K562 (cell line): ENCODE data around the gene POLR2L. TPM values are rescaled to one million over a fixed set of nuclear protein-coding genes. Genes with fewer than 3 reads are reported as not detected.

Experiments
- ATAC-seq: fragments of 200-7000 bp; cut with Tn5 transposase; 3 replicates; pipeline ENCODE4 v1.9.1; 2020; ENCODE audit warnings: moderate library complexity
- BruUV-seq: library from RNA; stranded (reverse); fragments of 400-500 nt; replicated peaks from 2 replicates; lab custom pipeline; 2021; lab: Mats Ljungman, UMichigan
- CTCF ChIA-PET: fragments of 300-600 bp; formaldehyde crosslinking; extraction: SDS; loops from one replicate; lab custom pipeline; 2021; ENCODE audit warnings: low intra/inter-chr PET ratio; lab: Yijun Ruan, JAX
- POLR2A ChIA-PET: fragments of 300-600, 350-650 bp; sonication (Branson Sonifier 250); formaldehyde crosslinking; extraction: SDS; loops from one replicate; lab custom pipeline; 2021; ENCODE audit warnings: antibody characterized with exemption, inconsistent platforms; lab: Yijun Ruan, JAX
- DNase-seq, 4 experiments: peaks; one replicate each; pipeline versions ENCODE4 v3.0.0 to v3.0.0-alpha.2; 2011 to 2018; ENCODE audit warnings: low spot score in 3 of 4, mixed read lengths in 3 of 4; ENCODE audit errors: extremely low read depth in 1 of 4
- FAIRE-seq: peaks from 2 replicates; lab custom pipeline; 2011; peaks lifted over from hg19 to GRCh38; lab: Jason Lieb, UNC
- H2AFZ ChIP-seq: 2 replicates; pipeline ENCODE4 v1.6.0; 2011; ENCODE audit warnings: low read depth, low read length, control low read depth, inconsistent platforms
- H3K27ac ChIP-seq: fragments of 200-600 bp; 3 replicates; pipeline ENCODE4 v1.8.0; 2011; ENCODE audit warnings: low read depth, mild to moderate bottlenecking, control low read depth, inconsistent platforms, low read length, moderate library complexity, mixed read lengths; ENCODE audit errors: extremely low read depth
- H3K27me3 ChIP-seq, 2 experiments: fragments of 300-600 bp in 1 of 2; 2 replicates in 1 of 2; 3 replicates in 1 of 2; pipeline versions ENCODE4 v1.6.0 to v1.8.0; 2011; ENCODE audit warnings: inconsistent platforms in 2 of 2, low read length in 2 of 2, mild to moderate bottlenecking in 1 of 2, mixed read lengths in 1 of 2, moderate library complexity in 1 of 2; ENCODE audit not compliant: control insufficient read depth in 2 of 2, insufficient read depth in 2 of 2
- H3K36me3 ChIP-seq: fragments of 300-600 bp; 3 replicates; pipeline ENCODE4 v1.8.0; 2011; ENCODE audit warnings: mild to moderate bottlenecking, low read length, inconsistent platforms; ENCODE audit not compliant: control insufficient read depth, insufficient read depth
- H3K4me1 ChIP-seq, 2 experiments: fragments of 200-600 bp in 1 of 2; replicated peaks in 1 of 2; 2 replicates in 1 of 2; 3 replicates in 1 of 2; pipeline versions ENCODE4 v1.5.1 to v1.8.0; 2011; ENCODE audit warnings: inconsistent platforms in 2 of 2, low read length in 2 of 2, mild to moderate bottlenecking in 1 of 2, mixed read lengths in 1 of 2, moderate library complexity in 1 of 2; ENCODE audit not compliant: control insufficient read depth in 2 of 2, insufficient read depth in 2 of 2
- H3K4me2 ChIP-seq: 2 replicates; pipeline ENCODE4 v1.6.1; 2011; ENCODE audit warnings: low read length, control low read depth, inconsistent platforms, mixed read lengths; ENCODE audit not compliant: insufficient read depth
- H3K4me3 ChIP-seq: fragments of 200-600 bp; sonication (generic), shearing (Covaris generic); 2 replicates; pipeline ENCODE4 v1.5.1; 2016; ENCODE audit warnings: control low read depth, inconsistent platforms
- H3K79me2 ChIP-seq: fragments of 200-600 bp; 3 replicates; pipeline ENCODE4 v1.8.0; 2011; ENCODE audit warnings: low read length, inconsistent platforms; ENCODE audit not compliant: control insufficient read depth, insufficient read depth
- H3K9ac ChIP-seq, 2 experiments: 2 replicates each; pipeline versions ENCODE4 v1.6.0 to v1.6.1; 2011; ENCODE audit warnings: low read depth in 2 of 2, low read length in 2 of 2, control low read depth in 1 of 2, inconsistent platforms in 1 of 2, mild to moderate bottlenecking in 1 of 2, mixed read lengths in 1 of 2; ENCODE audit not compliant: insufficient read depth in 1 of 2
- H3K9me1 ChIP-seq: one replicate; pipeline ENCODE4 v1.6.0; 2011; ENCODE audit warnings: inconsistent platforms, mild to moderate bottlenecking, low read length, moderate library complexity; ENCODE audit not compliant: control insufficient read depth, insufficient read depth
- H3K9me3 ChIP-seq: replicated peaks from 2 replicates; pipeline ENCODE4 v1.5.1; 2011; ENCODE audit warnings: low read depth, low read length, inconsistent platforms; ENCODE audit not compliant: control insufficient read depth, insufficient read depth
- H4K20me1 ChIP-seq: replicated peaks from 2 replicates; pipeline ENCODE4 v1.6.1; 2011; ENCODE audit warnings: low read length, inconsistent platforms, mixed read lengths; ENCODE audit not compliant: control insufficient read depth, insufficient read depth
- POLR2G ChIP-seq: fragments of 200-400 bp; formaldehyde crosslinking; IDR thresholded peaks from 2 replicates; pipeline ENCODE4 v1.6.1; 2017; ENCODE audit warnings: low read depth, mild to moderate bottlenecking, antibody characterized with exemption, low read length, moderate library complexity
- SP1 ChIP-seq: sonication (generic); formaldehyde crosslinking; IDR thresholded peaks from 2 replicates; pipeline ENCODE4 v1.8.1; 2022; ENCODE audit warnings: mild to moderate bottlenecking, missing genetic modification reagents
- SRSF1 ChIP-seq: fragments of 200-400 bp; formaldehyde crosslinking; IDR thresholded peaks from 2 replicates; pipeline ENCODE4 v1.6.1; 2017; ENCODE audit warnings: mild to moderate bottlenecking, low read depth, low read length, moderate library complexity
- ZNF133 ChIP-seq: fragments of 250-450 bp; sonication (Bioruptor Pico); IDR thresholded peaks from 2 replicates; pipeline ENCODE4 v1.4.0; 2020; ENCODE audit warnings: mild to moderate bottlenecking
- ZZZ3 ChIP-seq: fragments of 450-650 bp; IDR thresholded peaks from 2 replicates; pipeline ENCODE4 v1.6.1; 2016; ENCODE audit warnings: antibody characterized with exemption, mild to moderate bottlenecking, moderate library complexity
- WGBS: fragments of 100-300 bp; shearing (Covaris generic); methylation state at CpG from one replicate; pipeline ENCODE4 v1.1.6; 2016; ENCODE audit warnings: low coverage, mixed read lengths; ENCODE audit not compliant: insufficient coverage; ENCODE audit errors: missing lambda C conversion rate; 5-methylcytosine and 5-hydroxymethylcytosine counted together
- in situ Hi-C: fragments of 300-500 bp; cut with MboI; formaldehyde crosslinking; loops from 4 replicates; pipeline ENCODE4 v1.15.0; 2018; ENCODE audit warnings: inconsistent platforms, mixed read lengths
- intact Hi-C: fragments of 100-400 bp; cut with micrococcal nuclease; formaldehyde crosslinking; loops from 2 replicates; pipeline ENCODE4 v1.14.2; 2022
- polyA plus RNA-seq, 8 experiments: library from polyadenylated mRNA; depleted of rRNA in 4 of 8; stranded (reverse) in 5 of 8; unstranded in 3 of 8; fragments of >200 nt; fragmentation: Nextera tagmentation in 2 of 8; fragmentation: Illumina TruSeq in 1 of 8; extraction: Ambion mirVana in 2 of 8; extraction: Trizol in 1 of 8; gene quantifications; 2 replicates each; pipeline versions ENCODE4 v1.2.1 to v1.2.3, GENCODE V29; 2011 to 2014; ENCODE audit warnings: inconsistent platforms in 1 of 8, missing spikeins in 1 of 8
- total RNA-seq, 7 experiments: library from RNA; depleted of rRNA in 6 of 7; stranded (reverse); fragments of >200 nt in 6 of 7; fragmentation: Illumina TruSeq in 2 of 7; extraction: Trizol in 2 of 7; gene quantifications; 2 replicates each; pipeline versions ENCODE4 v1.2.1 to v1.2.3, GENCODE V29; 2011 to 2021; ENCODE audit warnings: low replicate concordance in 1 of 7
- TF ChIP-seq, protein P1 (sequence below): sonication (generic); formaldehyde crosslinking; IDR thresholded peaks from 2 replicates; pipeline ENCODE4 v1.8.0; 2023; ENCODE audit warnings: missing genetic modification reagents, mild to moderate bottlenecking, borderline replicate concordance

POLR2L gene
- total and polyA plus RNA-seq, 9 of the 15 experiments (the other 6 are each of a cell fraction or from before 2014, with no cell fraction given): 38.3 to 688 (median 108) TPM

DNA sequence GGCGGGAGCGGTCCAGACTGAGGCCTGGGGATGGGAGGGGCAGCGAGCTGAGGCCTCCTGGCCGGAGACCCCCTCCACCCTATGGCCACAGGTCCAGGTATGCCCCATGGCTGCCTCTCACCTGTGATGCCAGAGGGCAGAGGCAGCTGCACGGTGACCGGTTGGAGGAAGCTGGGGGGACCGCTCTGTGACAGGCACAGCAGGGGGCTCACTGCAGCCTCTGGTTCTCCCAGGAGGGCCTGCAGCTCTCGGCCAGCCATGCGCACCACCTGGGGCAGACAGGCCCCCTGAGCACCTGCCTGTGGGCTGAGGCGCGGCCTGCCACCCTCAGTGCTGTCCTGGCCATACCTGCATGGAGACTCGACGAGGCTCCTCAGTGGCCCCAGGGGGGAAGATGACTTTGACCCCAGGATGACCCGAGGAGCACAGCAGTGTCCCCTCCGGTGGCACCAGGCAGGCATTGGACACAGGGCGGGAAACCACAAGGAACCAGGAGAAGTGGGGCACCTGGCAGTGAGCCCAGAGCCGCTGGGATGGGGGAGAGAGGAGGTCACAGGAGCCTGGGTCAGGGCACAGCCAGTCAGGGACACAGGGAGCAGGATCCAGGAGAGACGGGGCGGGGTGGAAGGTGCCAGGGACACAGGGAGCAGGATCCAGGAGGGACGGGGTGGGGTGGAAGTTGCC is 41.1 kb downstream of the POLR2L start:
- DNase-seq (no peak), ATAC-seq (no peak), FAIRE-seq (no peak)
- TF ChIP-seq, protein P1, sequence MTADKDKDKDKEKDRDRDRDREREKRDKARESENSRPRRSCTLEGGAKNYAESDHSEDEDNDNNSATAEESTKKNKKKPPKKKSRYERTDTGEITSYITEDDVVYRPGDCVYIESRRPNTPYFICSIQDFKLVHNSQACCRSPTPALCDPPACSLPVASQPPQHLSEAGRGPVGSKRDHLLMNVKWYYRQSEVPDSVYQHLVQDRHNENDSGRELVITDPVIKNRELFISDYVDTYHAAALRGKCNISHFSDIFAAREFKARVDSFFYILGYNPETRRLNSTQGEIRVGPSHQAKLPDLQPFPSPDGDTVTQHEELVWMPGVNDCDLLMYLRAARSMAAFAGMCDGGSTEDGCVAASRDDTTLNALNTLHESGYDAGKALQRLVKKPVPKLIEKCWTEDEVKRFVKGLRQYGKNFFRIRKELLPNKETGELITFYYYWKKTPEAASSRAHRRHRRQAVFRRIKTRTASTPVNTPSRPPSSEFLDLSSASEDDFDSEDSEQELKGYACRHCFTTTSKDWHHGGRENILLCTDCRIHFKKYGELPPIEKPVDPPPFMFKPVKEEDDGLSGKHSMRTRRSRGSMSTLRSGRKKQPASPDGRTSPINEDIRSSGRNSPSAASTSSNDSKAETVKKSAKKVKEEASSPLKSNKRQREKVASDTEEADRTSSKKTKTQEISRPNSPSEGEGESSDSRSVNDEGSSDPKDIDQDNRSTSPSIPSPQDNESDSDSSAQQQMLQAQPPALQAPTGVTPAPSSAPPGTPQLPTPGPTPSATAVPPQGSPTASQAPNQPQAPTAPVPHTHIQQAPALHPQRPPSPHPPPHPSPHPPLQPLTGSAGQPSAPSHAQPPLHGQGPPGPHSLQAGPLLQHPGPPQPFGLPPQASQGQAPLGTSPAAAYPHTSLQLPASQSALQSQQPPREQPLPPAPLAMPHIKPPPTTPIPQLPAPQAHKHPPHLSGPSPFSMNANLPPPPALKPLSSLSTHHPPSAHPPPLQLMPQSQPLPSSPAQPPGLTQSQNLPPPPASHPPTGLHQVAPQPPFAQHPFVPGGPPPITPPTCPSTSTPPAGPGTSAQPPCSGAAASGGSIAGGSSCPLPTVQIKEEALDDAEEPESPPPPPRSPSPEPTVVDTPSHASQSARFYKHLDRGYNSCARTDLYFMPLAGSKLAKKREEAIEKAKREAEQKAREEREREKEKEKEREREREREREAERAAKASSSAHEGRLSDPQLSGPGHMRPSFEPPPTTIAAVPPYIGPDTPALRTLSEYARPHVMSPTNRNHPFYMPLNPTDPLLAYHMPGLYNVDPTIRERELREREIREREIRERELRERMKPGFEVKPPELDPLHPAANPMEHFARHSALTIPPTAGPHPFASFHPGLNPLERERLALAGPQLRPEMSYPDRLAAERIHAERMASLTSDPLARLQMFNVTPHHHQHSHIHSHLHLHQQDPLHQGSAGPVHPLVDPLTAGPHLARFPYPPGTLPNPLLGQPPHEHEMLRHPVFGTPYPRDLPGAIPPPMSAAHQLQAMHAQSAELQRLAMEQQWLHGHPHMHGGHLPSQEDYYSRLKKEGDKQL (CRISPR knock-in tag): no peak
- TF ChIP-seq POLR2G (peak; percentile 56), ZNF133 (CRISPR knock-in tag) (no peak), ZZZ3 (no peak), SRSF1 (no peak), SP1 (no peak)
- H3K36me3 ChIP-seq: peaks cover 38% of the 10 kb centered on the region; the same call in 1 of the 3 replicates
- no peak overlapping the region for H3K27ac ChIP-seq
- peaks cover 31% of the 10 kb centered on the region for H3K79me2 ChIP-seq
- in situ Hi-C loops: no loop called here
- intact Hi-C loops: no loop called here
- H2AFZ ChIP-seq: no peak overlapping the region
- ChIA-PET POLR2A (interaction anchor here (0.5 to 1.9 kb wide), 3 partner anchors 8 to 9 kb away, joined by 3 to 6 read pairs (median 5); partner anchors contain the start of gene RPLP2), CTCF (no interaction called here)
- no peaks in the 10 kb centered on the region for H3K27me3 ChIP-seq
- no peak overlapping the region; a peak in 1 of 4 replicates for H3K9ac ChIP-seq
- H3K9me3 ChIP-seq: no peaks in the 10 kb centered on the region
- 87% methylated on average over 18 of the region's 20 CpGs for WGBS
- no peaks in the 10 kb centered on the region for H3K9me1 ChIP-seq
- no peaks in the 10 kb centered on the region for H4K20me1 ChIP-seq
- no TSS peak for BruUV-seq
- no peak overlapping the region for H3K4me2 ChIP-seq
- H3K4me3 ChIP-seq: no peak overlapping the region
- H3K4me1 ChIP-seq: peaks cover 13 to 97% of the 10 kb centered on the region in 2 experiments
